BLaER1 (cell line): ENCODE measurements around the gene GPRC5B.

Experiments used
- H3K27ac ChIP-seq: shearing (Covaris generic); formaldehyde crosslinking; 2 replicates; pipeline ENCODE4 v1.8.1; 2022
- H3K27me3 ChIP-seq: shearing (Covaris generic); formaldehyde crosslinking; 2 replicates; pipeline ENCODE4 v1.8.1; 2022
- H3K36me3 ChIP-seq: shearing (Covaris generic); formaldehyde crosslinking; 2 replicates; pipeline ENCODE4 v1.8.1; 2022
- H3K4me1 ChIP-seq: shearing (Covaris generic); formaldehyde crosslinking; 2 replicates; pipeline ENCODE4 v1.8.1; 2022
- H3K4me2 ChIP-seq: shearing (Covaris generic); formaldehyde crosslinking; 2 replicates; pipeline ENCODE4 v1.8.1; 2022
- H3K4me3 ChIP-seq: shearing (Covaris generic); formaldehyde crosslinking; 2 replicates; pipeline ENCODE4 v1.8.1; 2022
- H3K9ac ChIP-seq: shearing (Covaris generic); formaldehyde crosslinking; 2 replicates; pipeline ENCODE4 v1.8.1; 2022
- H3K9me3 ChIP-seq: shearing (Covaris generic); formaldehyde crosslinking; 2 replicates; pipeline ENCODE4 v1.8.1; 2022
- H4K20me1 ChIP-seq: shearing (Covaris generic); formaldehyde crosslinking; 2 replicates; pipeline ENCODE4 v1.8.1; 2022
- Cebpa-rat ChIP-seq: shearing (Covaris generic); IDR thresholded peaks from 2 replicates; pipeline ENCODE4 v1.8.1; 2022

The GPRC5B gene

DNA sequence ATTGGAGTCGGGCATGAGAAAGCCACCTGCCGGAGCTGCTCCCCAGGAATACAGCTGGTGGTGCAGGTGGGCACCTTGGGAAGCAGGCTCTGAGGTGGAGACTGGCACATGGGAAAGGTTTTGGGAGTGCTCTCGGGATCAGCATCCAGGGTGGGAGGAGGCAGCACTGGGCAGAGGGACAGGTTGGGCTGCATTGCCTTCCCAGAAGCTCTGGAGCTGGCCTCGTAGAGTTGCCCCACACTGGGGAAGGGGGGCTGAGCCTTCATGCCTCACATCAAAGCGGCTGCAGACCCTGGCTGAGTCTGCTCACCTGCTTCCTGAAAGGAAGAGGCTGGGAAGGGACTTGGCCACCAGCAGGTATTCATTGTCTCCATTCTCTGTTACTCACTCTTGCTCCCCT, 13.5 kb upstream of the GPRC5B start:
- no peak overlapping the region for H3K27ac ChIP-seq
- no peak overlapping the region for H3K4me3 ChIP-seq
- H3K9ac ChIP-seq: no peak overlapping the region

GRCh38 chr16:19896951-19897350, 12.3 kb upstream of the GPRC5B start:
- no peak overlapping the region for H3K4me3 ChIP-seq
- no peak overlapping the region for H3K4me2 ChIP-seq
- H3K27me3 ChIP-seq: no peaks in the 10 kb centered on the region
- H4K20me1 ChIP-seq: no peaks in the 10 kb centered on the region
- no peak for TF ChIP-seq Cebpa-rat
- H3K4me1 ChIP-seq: no peaks in the 10 kb centered on the region
- no peak overlapping the region for H3K27ac ChIP-seq
- no peak overlapping the region for H3K9ac ChIP-seq
- H3K36me3 ChIP-seq: no peaks in the 10 kb centered on the region
- H3K9me3 ChIP-seq: no peaks in the 10 kb centered on the region; the same call in 1 of the 2 replicates

More for the DNA sequence above, 13.5 kb upstream of the GPRC5B start:
- H3K36me3 ChIP-seq: no peaks in the 10 kb centered on the region
- H3K27me3 ChIP-seq: no peaks in the 10 kb centered on the region
- no peaks in the 10 kb centered on the region for H3K4me1 ChIP-seq
- no peaks in the 10 kb centered on the region for H4K20me1 ChIP-seq
- H3K4me2 ChIP-seq: no peak overlapping the region
- H3K9me3 ChIP-seq: no peaks in the 10 kb centered on the region; the same call in 1 of the 2 replicates
- TF ChIP-seq Cebpa-rat: no peak

DNA sequence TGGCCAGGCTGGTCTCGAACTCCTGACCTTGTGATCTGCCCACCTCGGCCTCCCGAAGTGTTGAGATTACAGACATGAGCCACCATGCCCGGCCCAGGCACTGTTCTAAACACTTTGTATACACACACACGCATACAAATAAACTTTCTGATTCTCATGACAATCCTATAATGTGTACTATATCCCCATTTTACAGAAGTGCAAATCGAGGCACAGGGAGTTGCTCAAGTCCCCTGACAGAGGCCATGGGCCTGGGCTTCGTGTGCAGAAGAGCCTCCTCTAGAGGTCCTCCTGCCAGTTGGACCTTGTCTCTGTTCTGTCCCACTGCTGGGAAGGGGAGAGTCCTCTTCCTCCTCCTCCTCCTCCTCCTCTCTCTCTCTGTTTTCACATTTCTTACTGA, 9.9 kb upstream of the GPRC5B start:
- H3K4me2 ChIP-seq: no peak overlapping the region
- no peak overlapping the region for H3K4me3 ChIP-seq
- no peak overlapping the region for H3K27ac ChIP-seq
- H4K20me1 ChIP-seq: no peaks in the 10 kb centered on the region
- no peaks in the 10 kb centered on the region for H3K27me3 ChIP-seq
- H3K36me3 ChIP-seq: no peaks in the 10 kb centered on the region
- H3K9ac ChIP-seq: no peak overlapping the region
- TF ChIP-seq Cebpa-rat: no peak
- no peaks in the 10 kb centered on the region for H3K4me1 ChIP-seq
- no peaks in the 10 kb centered on the region; the same call in 1 of the 2 replicates for H3K9me3 ChIP-seq

GRCh38 chr16:19892902-19893301, 8.3 kb upstream of the GPRC5B start:
- Histone ChIP-seq H3K4me3 (no peak overlapping the region), H3K36me3 (no peaks in the 10 kb centered on the region), H4K20me1 (no peaks in the 10 kb centered on the region), H3K9me3 (no peaks in the 10 kb centered on the region; the same call in 1 of the 2 replicates), H3K4me1 (no peaks in the 10 kb centered on the region), H3K27me3 (no peaks in the 10 kb centered on the region), H3K4me2 (no peak overlapping the region), H3K27ac (no peak overlapping the region), H3K9ac (no peak overlapping the region)
- no peak for TF ChIP-seq Cebpa-rat

- no peak for TF ChIP-seq Cebpa-rat
- no peaks in the 10 kb centered on the region; the same call in 1 of the 2 replicates for H3K9me3 ChIP-seq
- H3K4me2 ChIP-seq: no peak overlapping the region
- no peaks in the 10 kb centered on the region for H3K36me3 ChIP-seq
- no peak overlapping the region for H3K27ac ChIP-seq
- peaks cover 2% of the 10 kb centered on the region for H3K27me3 ChIP-seq
- 0 out of 2 replicates have a peak, but pooled peaks cover 2% of the 10 kb centered on the region for H3K4me1 ChIP-seq
- H4K20me1 ChIP-seq: peaks cover 2% of the 10 kb centered on the region; the same call in 1 of the 2 replicates
- H3K9ac ChIP-seq: no peak overlapping the region
- H3K4me3 ChIP-seq: no peak overlapping the region
Measured at GRCh38 chr16:19890901-19891300, 6.3 kb upstream of the GPRC5B start.

DNA sequence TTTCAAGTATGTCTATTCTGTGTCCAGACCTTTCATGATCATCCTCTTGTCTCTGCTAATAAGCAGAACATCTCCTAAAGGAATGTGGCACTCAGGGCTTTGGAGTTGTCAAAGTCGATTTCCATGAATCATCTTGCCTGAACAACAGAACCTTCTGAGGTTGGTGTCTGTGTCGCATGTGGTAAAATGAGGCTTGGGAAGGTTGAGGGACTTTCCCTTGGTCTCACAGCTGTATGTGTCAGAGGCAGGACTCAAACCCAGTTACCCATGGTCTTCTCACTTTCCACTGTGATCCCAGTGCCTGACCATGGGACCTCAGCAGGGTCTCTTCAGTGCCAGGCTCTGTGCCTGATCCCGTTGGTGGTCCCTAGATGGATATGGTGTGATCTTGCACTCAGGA, 4.2 kb upstream of the GPRC5B start:
- no peaks in the 10 kb centered on the region; the same call in 1 of the 2 replicates for H3K9me3 ChIP-seq
- no peaks in the 10 kb centered on the region for H3K36me3 ChIP-seq
- no peak overlapping the region for H3K9ac ChIP-seq
- H3K4me3 ChIP-seq: no peak overlapping the region
- H3K27ac ChIP-seq: no peak overlapping the region
- no peak for TF ChIP-seq Cebpa-rat
- no peak overlapping the region for H3K4me2 ChIP-seq
- peaks cover 22% of the 10 kb centered on the region for H3K27me3 ChIP-seq
- peaks cover 10% of the 10 kb centered on the region for H4K20me1 ChIP-seq
- peaks cover 12% of the 10 kb centered on the region; the same call in 1 of the 2 replicates for H3K4me1 ChIP-seq

- Histone ChIP-seq H3K36me3 (no peaks in the 10 kb centered on the region), H4K20me1 (peaks cover 31% of the 10 kb centered on the region), H3K27ac (no peak overlapping the region), H3K27me3 (peaks cover 47% of the 10 kb centered on the region), H3K4me3 (no peak overlapping the region), H3K9me3 (no peaks in the 10 kb centered on the region), H3K4me1 (peaks cover 20% of the 10 kb centered on the region), H3K4me2 (peak overlapping the region; percentile 37), H3K9ac (no peak overlapping the region)
- no peak for TF ChIP-seq Cebpa-rat
Measured at GRCh38 chr16:19886073-19886941, 1.7 kb upstream of the GPRC5B start.

DNA sequence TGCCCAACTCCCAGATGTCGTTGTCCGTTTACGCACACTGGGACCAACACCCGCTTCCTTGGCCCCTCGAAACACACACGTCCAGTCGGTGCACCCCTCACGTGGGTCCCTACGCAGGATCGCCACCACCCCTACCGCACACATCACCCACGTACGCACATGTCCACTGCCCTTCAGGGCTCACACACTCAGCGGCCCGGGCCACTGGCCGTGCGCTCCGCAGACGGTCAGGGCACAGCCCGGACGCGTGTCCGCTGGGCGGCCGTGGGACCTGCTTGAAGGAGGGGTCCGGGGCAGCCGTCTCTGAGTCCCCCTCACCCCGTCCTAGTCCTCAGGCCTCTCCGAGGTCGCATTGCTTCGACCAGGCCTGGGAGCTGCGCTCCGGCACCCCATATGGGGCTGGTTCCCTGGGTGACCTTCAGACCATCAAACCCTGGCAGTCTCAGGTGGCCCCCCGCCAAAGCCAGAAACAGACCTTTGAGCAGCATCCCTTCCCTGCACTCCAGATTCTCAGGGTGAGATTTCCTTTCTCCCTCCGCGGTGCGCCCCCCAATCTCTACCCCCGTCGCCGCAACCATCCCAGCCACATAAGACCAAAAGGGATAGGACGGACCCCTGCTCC, 914 bp upstream of the GPRC5B start:
- Histone ChIP-seq H3K36me3 (no peaks in the 10 kb centered on the region), H3K4me3 (peak overlapping the region; percentile 69), H3K27ac (no peak overlapping the region), H3K9ac (no peak overlapping the region), H3K9me3 (no peaks in the 10 kb centered on the region), H4K20me1 (peaks cover 31% of the 10 kb centered on the region), H3K4me1 (peaks cover 20% of the 10 kb centered on the region), H3K27me3 (peaks cover 47% of the 10 kb centered on the region), H3K4me2 (peak overlapping the region; percentile 99)
- TF ChIP-seq Cebpa-rat: no peak

GRCh38 chr16:19883966-19884485, 622 bp downstream of the GPRC5B start:
- peaks cover 20% of the 10 kb centered on the region for H3K4me1 ChIP-seq
- H3K36me3 ChIP-seq: no peaks in the 10 kb centered on the region
- no peaks in the 10 kb centered on the region for H3K9me3 ChIP-seq
- peak overlapping the region; percentile 69 for H3K4me3 ChIP-seq
- peak overlapping the region; percentile 67; the same call in 1 of the 2 replicates for H3K9ac ChIP-seq
- H4K20me1 ChIP-seq: peaks cover 31% of the 10 kb centered on the region
- H3K27ac ChIP-seq: no peak overlapping the region
- TF ChIP-seq Cebpa-rat: no peak
- H3K27me3 ChIP-seq: peaks cover 47% of the 10 kb centered on the region
- peak overlapping the region; percentile 99 for H3K4me2 ChIP-seq
